Spleen (tissue), 7 donors: ENCODE measurements around the gene ST3GAL2.

Experiments
- POLR2A ChIP-seq, 3 donors: fragments of 450-650 bp; IDR thresholded peaks; one replicate each; pipeline ENCODE4 v1.5.1; 2017; ENCODE audit warnings: antibody characterized with exemption in 3 of 3, mild to moderate bottlenecking in 1 of 3
- POLR2AphosphoS5 ChIP-seq, 3 donors: sonication (generic); formaldehyde crosslinking; IDR thresholded peaks; one replicate each; pipeline ENCODE4 v1.5.1; 2017; ENCODE audit warnings: antibody characterized with exemption in 3 of 3
- TF ChIP-seq, protein P1 (sequence below), 11 experiments: fragments of 200-600 bp in 7 of 11; fragments of 450-650 bp in 4 of 11; sonication (generic) in 4 of 11; IDR thresholded peaks in 8 of 11; conservative IDR thresholded peaks in 3 of 11; 1 replicate in 7 of 11; 2 replicates in 4 of 11; pipeline versions ENCODE4 v1.4.0 to v1.8.0; 2016 to 2021; ENCODE audit warnings: antibody characterized with exemption in 11 of 11, inconsistent platforms in 4 of 11, mild to moderate bottlenecking in 1 of 11
- donor health status: DM: no; HTN: no; CAD: no; lungs with moderate emphysema.
- donor health status: DM: no; HTN: no; CAD: no.
- donor health status: DM: no; HTN: no; CAD: no.

GRCh38 chr16:70441406-70441990, 2.6 kb upstream of the ST3GAL2 start:
- TF ChIP-seq, protein P1, sequence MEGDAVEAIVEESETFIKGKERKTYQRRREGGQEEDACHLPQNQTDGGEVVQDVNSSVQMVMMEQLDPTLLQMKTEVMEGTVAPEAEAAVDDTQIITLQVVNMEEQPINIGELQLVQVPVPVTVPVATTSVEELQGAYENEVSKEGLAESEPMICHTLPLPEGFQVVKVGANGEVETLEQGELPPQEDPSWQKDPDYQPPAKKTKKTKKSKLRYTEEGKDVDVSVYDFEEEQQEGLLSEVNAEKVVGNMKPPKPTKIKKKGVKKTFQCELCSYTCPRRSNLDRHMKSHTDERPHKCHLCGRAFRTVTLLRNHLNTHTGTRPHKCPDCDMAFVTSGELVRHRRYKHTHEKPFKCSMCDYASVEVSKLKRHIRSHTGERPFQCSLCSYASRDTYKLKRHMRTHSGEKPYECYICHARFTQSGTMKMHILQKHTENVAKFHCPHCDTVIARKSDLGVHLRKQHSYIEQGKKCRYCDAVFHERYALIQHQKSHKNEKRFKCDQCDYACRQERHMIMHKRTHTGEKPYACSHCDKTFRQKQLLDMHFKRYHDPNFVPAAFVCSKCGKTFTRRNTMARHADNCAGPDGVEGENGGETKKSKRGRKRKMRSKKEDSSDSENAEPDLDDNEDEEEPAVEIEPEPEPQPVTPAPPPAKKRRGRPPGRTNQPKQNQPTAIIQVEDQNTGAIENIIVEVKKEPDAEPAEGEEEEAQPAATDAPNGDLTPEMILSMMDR (IDR thresholded peaks at IDR 0.05 in 8 of 11, conservative IDR thresholded peaks at IDR 0.05 in 3 of 11), result no peak
- TF ChIP-seq POLR2A (IDR thresholded peaks at IDR 0.05) (no peak), POLR2AphosphoS5 (IDR thresholded peaks at IDR 0.05) (no peak)
